H1 (cell line): Measurements from ENCODE around the gene C19orf73. TPM values are rescaled to one million over a fixed set of nuclear protein-coding genes. Genes with fewer than 3 reads are reported as not detected.

Experiments
- TEAD4 ChIP-seq: IDR thresholded peaks from 2 replicates; pipeline ENCODE4 v1.6.1; 2012; ENCODE audit warnings: low read depth, low read length, inconsistent platforms, mixed read lengths
- polyA plus RNA-seq, 7 experiments: library from polyadenylated mRNA; depleted of rRNA in 3 of 7; stranded (reverse) in 5 of 7; unstranded in 2 of 7; fragments of >200 nt in 5 of 7; fragments of 200-250 nt in 2 of 7; gene quantifications; 1 replicate in 5 of 7; 2 replicates in 1 of 7; 4 replicates in 1 of 7; pipeline versions ENCODE4 v1.2.1 to v1.2.3, GENCODE V29; 2011 to 2013; ENCODE audit warnings: missing spikeins in 2 of 7, mixed read lengths in 2 of 7
- total RNA-seq: library from RNA; stranded (reverse); fragmentation: NEBNext Ultra II Directional; extraction: Animal tissue kit (Norgen Biotek cat#: 25700); gene quantifications from 2 replicates; pipeline ENCODE4 v1.2.1, GENCODE V29; 2021

The C19orf73 gene
- total and polyA plus RNA-seq, 2 of the 8 experiments (the other 6 are each of a cell fraction or from before 2014, with no cell fraction given): 2.5 to 4.6 TPM

DNA sequence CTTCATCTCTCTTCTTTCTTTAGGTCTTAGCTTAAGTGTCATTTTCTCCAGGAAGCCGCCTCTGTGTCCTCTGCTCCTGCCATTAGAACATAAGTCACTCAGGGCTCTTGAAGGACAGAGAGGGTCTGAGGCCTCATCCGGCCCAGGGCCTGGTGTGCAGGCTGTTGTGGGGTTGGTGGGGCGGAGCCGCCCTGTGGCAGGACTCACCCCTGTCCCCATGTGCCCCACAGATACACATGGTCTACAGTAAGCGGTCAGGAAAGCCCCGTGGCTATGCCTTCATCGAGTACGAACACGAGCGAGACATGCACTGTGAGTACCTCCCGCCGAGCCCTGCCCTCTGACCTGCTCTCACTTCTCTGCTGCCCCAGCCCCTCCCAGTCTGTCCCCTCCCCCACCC, 17.8 kb downstream of the C19orf73 start (continued):
- TF ChIP-seq TEAD4: no peak
